HEK293 (cell line): Measurements from ENCODE around the gene KARS1.

ENCODE experiments used
- CTCF ChIA-PET: fragments of 350-600 bp; formaldehyde crosslinking; extraction: SDS; loops from one replicate; lab custom pipeline; 2021; ENCODE audit warnings: antibody characterized with exemption; lab: Yijun Ruan, JAX
- POLR2A ChIA-PET: fragments of 300-600 bp; formaldehyde crosslinking; extraction: SDS; loops from one replicate; lab custom pipeline; 2020; ENCODE audit warnings: antibody characterized with exemption, inconsistent platforms; lab: Yijun Ruan, JAX
- H3K27ac ChIP-seq: fragments of 200-500 bp; sonication (Bioruptor generic); 2 replicates; pipeline ENCODE4 v1.5.1; 2014; ENCODE audit warnings: low read depth, low read length, control low read depth, inconsistent platforms; ENCODE audit errors: extremely low read depth
- H3K36me3 ChIP-seq, 2 experiments: fragments of 200-500 bp in 1 of 2; sonication (Bioruptor generic) in 1 of 2; 1 replicate in 1 of 2; 2 replicates in 1 of 2; pipeline ENCODE4 v1.5.1; 2014 to 2017; ENCODE audit warnings: inconsistent platforms in 2 of 2, low read length in 2 of 2; ENCODE audit not compliant: control insufficient read depth in 2 of 2, insufficient read depth in 1 of 2
- H3K4me1 ChIP-seq: fragments of 200-500 bp; sonication (Bioruptor generic); 2 replicates; pipeline ENCODE4 v1.5.1; 2014; ENCODE audit warnings: mild to moderate bottlenecking, low read length, inconsistent platforms; ENCODE audit not compliant: control insufficient read depth, insufficient read depth
- H3K4me3 ChIP-seq: 2 replicates; pipeline ENCODE4 v1.5.1; 2011; ENCODE audit warnings: low read depth, mild to moderate bottlenecking, control low read depth, low read length, moderate library complexity
- H3K9me3 ChIP-seq: fragments of 200-500 bp; sonication (Bioruptor generic); 2 replicates; pipeline ENCODE4 v1.5.1; 2014; ENCODE audit warnings: low read depth, low read length, inconsistent platforms; ENCODE audit not compliant: control insufficient read depth, insufficient read depth
- ZBTB26 ChIP-seq: fragments of 450-650 bp; formaldehyde crosslinking; optimal IDR thresholded peaks from 2 replicates; pipeline ENCODE3; 2016; ENCODE audit warnings: missing biosample characterization, mild to moderate bottlenecking, missing genetic modification characterization
- ZFP41 ChIP-seq: fragments of 450-650 bp; formaldehyde crosslinking; IDR thresholded peaks from 2 replicates; pipeline ENCODE4 v1.5.1; 2016; ENCODE audit warnings: missing biosample characterization, missing genetic modification characterization, borderline replicate concordance
- ZNF132 ChIP-seq: fragments of 450-650 bp; formaldehyde crosslinking; IDR thresholded peaks from 2 replicates; pipeline ENCODE4 v1.5.1; 2017; ENCODE audit warnings: missing biosample characterization, missing genetic modification characterization, borderline replicate concordance
- ZNF174 ChIP-seq: fragments of 450-650 bp; formaldehyde crosslinking; IDR thresholded peaks from 2 replicates; pipeline ENCODE4 v1.5.0; 2017; ENCODE audit warnings: missing biosample characterization, mild to moderate bottlenecking, missing genetic modification characterization
- ZNF175 ChIP-seq: fragments of 450-650 bp; formaldehyde crosslinking; IDR thresholded peaks from 2 replicates; pipeline ENCODE4 v1.5.1; 2016; ENCODE audit warnings: missing biosample characterization, missing genetic modification characterization
- ZNF239 ChIP-seq: fragments of 450-650 bp; formaldehyde crosslinking; IDR thresholded peaks from 2 replicates; pipeline ENCODE4 v1.5.1; 2016; ENCODE audit warnings: missing biosample characterization, missing genetic modification characterization
- ZNF302 ChIP-seq: fragments of 450-650 bp; formaldehyde crosslinking; IDR thresholded peaks from 2 replicates; pipeline ENCODE4 v1.5.1; 2016; ENCODE audit warnings: missing biosample characterization, missing genetic modification characterization, low read depth
- ZNF366 ChIP-seq: fragments of 450-650 bp; formaldehyde crosslinking; conservative IDR thresholded peaks from 2 replicates; pipeline ENCODE4 v1.5.1; 2016; ENCODE audit warnings: missing biosample characterization, missing genetic modification characterization
- ZNF404 ChIP-seq: fragments of 450-650 bp; formaldehyde crosslinking; IDR thresholded peaks from 2 replicates; pipeline ENCODE4 v1.5.1; 2017; ENCODE audit warnings: missing biosample characterization, missing genetic modification characterization
- ZNF423 ChIP-seq: fragments of 450-650 bp; formaldehyde crosslinking; IDR thresholded peaks from 2 replicates; pipeline ENCODE4 v1.5.1; 2016; ENCODE audit warnings: missing biosample characterization, missing genetic modification characterization
- ZNF776 ChIP-seq: fragments of 450-650 bp; formaldehyde crosslinking; IDR thresholded peaks from 2 replicates; pipeline ENCODE4 v1.5.0; 2017; ENCODE audit warnings: missing biosample characterization, missing genetic modification characterization, borderline replicate concordance
- ZNF785 ChIP-seq: fragments of 450-650 bp; formaldehyde crosslinking; IDR thresholded peaks from 2 replicates; pipeline ENCODE4 v1.5.1; 2016; ENCODE audit warnings: missing biosample characterization, missing genetic modification characterization
- TF ChIP-seq, protein P1 (sequence below): fragments of 450-650 bp; formaldehyde crosslinking; IDR thresholded peaks from 2 replicates; pipeline ENCODE4 v1.5.1; 2017; ENCODE audit warnings: missing biosample characterization, missing genetic modification characterization
- TF ChIP-seq, protein P2 (sequence below): fragments of 450-650 bp; formaldehyde crosslinking; conservative IDR thresholded peaks from 2 replicates; pipeline ENCODE4 v1.5.1; 2016; ENCODE audit warnings: low read depth, missing biosample characterization, missing genetic modification characterization
- TF ChIP-seq, protein P3 (sequence below): fragments of 450-650 bp; formaldehyde crosslinking; IDR thresholded peaks from 2 replicates; pipeline ENCODE4 v1.5.1; 2016; ENCODE audit warnings: missing biosample characterization, missing genetic modification characterization

KARS1 gene

DNA sequence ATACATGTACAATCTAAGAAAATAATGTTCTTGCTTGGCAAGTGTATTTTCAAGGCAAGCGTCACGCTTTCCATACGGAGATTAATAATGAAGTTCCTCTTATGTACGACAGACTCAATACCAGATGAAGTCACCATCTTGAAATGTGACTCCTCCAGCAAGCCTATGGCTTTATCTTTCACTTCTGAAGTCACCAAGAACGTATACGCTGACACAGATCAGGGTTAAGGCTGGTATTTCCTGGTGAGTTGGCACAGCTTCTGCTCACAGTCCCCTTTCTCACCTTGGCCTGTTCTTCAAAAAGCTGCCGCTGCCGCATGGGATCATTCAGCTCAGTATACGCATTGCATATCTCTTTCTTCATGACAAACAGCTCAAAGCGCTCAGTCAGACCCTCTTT, 18.3 kb downstream of the KARS1 start:
- Histone ChIP-seq H3K4me1 (no peaks in the 10 kb centered on the region; the same call in 1 of the 2 replicates), H3K9me3 (no peaks in the 10 kb centered on the region), H3K36me3 (peaks cover 12 to 83% of the 10 kb centered on the region in 2 experiments; a peak in 2 of 3 replicates), H3K27ac (no peak overlapping the region), H3K4me3 (no peak overlapping the region)
- POLR2A ChIA-PET: interaction anchor here (1.1 kb wide), 1 partner anchor 120 kb away, joined by 7 read pairs; no protein-coding TSS in a partner anchor
- CTCF ChIA-PET: no interaction called here
- TF ChIP-seq ZNF302 (tag by site-specific recombination) (no peak), ZNF366 (no peak), ZBTB26 (no peak), ZNF239 (tag by site-specific recombination) (no peak), ZNF174 (tag by site-specific recombination) (no peak), ZNF785 (no peak), ZNF175 (tag by site-specific recombination) (no peak), ZNF404 (tag by site-specific recombination) (no peak), ZNF423 (no peak), ZFP41 (tag by site-specific recombination) (no peak), ZNF776 (tag by site-specific recombination) (no peak), ZNF132 (tag by site-specific recombination) (no peak)
- TF ChIP-seq, protein P1, sequence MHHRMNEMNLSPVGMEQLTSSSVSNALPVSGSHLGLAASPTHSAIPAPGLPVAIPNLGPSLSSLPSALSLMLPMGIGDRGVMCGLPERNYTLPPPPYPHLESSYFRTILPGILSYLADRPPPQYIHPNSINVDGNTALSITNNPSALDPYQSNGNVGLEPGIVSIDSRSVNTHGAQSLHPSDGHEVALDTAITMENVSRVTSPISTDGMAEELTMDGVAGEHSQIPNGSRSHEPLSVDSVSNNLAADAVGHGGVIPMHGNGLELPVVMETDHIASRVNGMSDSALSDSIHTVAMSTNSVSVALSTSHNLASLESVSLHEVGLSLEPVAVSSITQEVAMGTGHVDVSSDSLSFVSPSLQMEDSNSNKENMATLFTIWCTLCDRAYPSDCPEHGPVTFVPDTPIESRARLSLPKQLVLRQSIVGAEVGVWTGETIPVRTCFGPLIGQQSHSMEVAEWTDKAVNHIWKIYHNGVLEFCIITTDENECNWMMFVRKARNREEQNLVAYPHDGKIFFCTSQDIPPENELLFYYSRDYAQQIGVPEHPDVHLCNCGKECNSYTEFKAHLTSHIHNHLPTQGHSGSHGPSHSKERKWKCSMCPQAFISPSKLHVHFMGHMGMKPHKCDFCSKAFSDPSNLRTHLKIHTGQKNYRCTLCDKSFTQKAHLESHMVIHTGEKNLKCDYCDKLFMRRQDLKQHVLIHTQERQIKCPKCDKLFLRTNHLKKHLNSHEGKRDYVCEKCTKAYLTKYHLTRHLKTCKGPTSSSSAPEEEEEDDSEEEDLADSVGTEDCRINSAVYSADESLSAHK (tag by site-specific recombination): no peak
- TF ChIP-seq, protein P2, sequence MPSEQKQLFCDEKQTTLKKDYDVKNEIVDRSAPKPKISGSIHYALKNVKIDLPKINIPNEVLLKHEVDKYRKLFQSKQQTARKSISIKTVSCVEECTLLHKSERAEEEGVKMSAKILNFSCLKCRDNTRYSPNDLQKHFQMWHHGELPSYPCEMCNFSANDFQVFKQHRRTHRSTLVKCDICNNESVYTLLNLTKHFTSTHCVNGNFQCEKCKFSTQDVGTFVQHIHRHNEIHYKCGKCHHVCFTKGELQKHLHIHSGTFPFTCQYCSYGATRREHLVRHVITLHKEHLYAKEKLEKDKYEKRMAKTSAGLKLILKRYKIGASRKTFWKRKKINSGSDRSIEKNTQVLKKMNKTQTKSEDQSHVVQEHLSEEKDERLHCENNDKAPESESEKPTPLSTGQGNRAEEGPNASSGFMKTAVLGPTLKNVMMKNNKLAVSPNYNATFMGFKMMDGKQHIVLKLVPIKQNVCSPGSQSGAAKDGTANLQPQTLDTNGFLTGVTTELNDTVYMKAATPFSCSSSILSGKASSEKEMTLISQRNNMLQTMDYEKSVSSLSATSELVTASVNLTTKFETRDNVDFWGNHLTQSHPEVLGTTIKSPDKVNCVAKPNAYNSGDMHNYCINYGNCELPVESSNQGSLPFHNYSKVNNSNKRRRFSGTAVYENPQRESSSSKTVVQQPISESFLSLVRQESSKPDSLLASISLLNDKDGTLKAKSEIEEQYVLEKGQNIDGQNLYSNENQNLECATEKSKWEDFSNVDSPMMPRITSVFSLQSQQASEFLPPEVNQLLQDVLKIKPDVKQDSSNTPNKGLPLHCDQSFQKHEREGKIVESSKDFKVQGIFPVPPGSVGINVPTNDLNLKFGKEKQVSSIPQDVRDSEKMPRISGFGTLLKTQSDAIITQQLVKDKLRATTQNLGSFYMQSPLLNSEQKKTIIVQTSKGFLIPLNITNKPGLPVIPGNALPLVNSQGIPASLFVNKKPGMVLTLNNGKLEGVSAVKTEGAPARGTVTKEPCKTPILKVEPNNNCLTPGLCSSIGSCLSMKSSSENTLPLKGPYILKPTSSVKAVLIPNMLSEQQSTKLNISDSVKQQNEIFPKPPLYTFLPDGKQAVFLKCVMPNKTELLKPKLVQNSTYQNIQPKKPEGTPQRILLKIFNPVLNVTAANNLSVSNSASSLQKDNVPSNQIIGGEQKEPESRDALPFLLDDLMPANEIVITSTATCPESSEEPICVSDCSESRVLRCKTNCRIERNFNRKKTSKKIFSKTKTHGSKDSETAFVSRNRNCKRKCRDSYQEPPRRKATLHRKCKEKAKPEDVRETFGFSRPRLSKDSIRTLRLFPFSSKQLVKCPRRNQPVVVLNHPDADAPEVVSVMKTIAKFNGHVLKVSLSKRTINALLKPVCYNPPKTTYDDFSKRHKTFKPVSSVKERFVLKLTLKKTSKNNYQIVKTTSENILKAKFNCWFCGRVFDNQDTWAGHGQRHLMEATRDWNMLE (tag by site-specific recombination): no peak
- TF ChIP-seq, protein P3, sequence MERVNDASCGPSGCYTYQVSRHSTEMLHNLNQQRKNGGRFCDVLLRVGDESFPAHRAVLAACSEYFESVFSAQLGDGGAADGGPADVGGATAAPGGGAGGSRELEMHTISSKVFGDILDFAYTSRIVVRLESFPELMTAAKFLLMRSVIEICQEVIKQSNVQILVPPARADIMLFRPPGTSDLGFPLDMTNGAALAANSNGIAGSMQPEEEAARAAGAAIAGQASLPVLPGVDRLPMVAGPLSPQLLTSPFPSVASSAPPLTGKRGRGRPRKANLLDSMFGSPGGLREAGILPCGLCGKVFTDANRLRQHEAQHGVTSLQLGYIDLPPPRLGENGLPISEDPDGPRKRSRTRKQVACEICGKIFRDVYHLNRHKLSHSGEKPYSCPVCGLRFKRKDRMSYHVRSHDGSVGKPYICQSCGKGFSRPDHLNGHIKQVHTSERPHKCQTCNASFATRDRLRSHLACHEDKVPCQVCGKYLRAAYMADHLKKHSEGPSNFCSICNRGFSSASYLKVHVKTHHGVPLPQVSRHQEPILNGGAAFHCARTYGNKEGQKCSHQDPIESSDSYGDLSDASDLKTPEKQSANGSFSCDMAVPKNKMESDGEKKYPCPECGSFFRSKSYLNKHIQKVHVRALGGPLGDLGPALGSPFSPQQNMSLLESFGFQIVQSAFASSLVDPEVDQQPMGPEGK: no peak
